SU-DHL-6 (cell line): ENCODE data around the gene TRAF3IP3.

Experiments used
- H2AFZ ChIP-seq: fragments of 200-600 bp; sonication (generic); 2 replicates; pipeline ENCODE4 v1.6.1; 2014; ENCODE audit warnings: low read depth, mild to moderate bottlenecking, moderate library complexity, mixed read lengths, antibody characterized with exemption, low read length; ENCODE audit not compliant: severe bottlenecking
- H3F3A ChIP-seq: fragments of 200-600 bp; shearing (Covaris generic); 2 replicates; pipeline ENCODE4 v1.6.0; 2016; ENCODE audit warnings: antibody characterized with exemption, mild to moderate bottlenecking; ENCODE audit not compliant: insufficient read depth
- H3K27ac ChIP-seq: fragments of 200-600 bp; sonication (generic); 2 replicates; pipeline ENCODE4 v1.5.1; 2016; ENCODE audit warnings: low read depth, mild to moderate bottlenecking, low read length, moderate library complexity, mixed read lengths
- H3K27me3 ChIP-seq: fragments of 200-600 bp; sonication (generic), shearing (Covaris generic); 2 replicates; pipeline ENCODE4 v1.6.0; 2014; ENCODE audit warnings: mild to moderate bottlenecking, low read length
- H3K36me3 ChIP-seq: fragments of 200-600 bp; sonication (generic); 2 replicates; pipeline ENCODE4 v1.6.1; 2014; ENCODE audit warnings: mild to moderate bottlenecking, low read length, mixed read lengths
- H3K4me2 ChIP-seq: fragments of 300-600, 200-600 bp; shearing (Covaris generic), sonication (generic); 2 replicates; pipeline ENCODE4 v1.6.0; 2014; ENCODE audit warnings: low read length, low read depth, mild to moderate bottlenecking; ENCODE audit not compliant: poor library complexity, severe bottlenecking
- H3K4me3 ChIP-seq: fragments of 200-600 bp; sonication (generic); 2 replicates; pipeline ENCODE4 v1.5.1; 2014; ENCODE audit warnings: antibody characterized with exemption, low read length, mild to moderate bottlenecking, mixed read lengths; ENCODE audit not compliant: insufficient read depth, poor library complexity, severe bottlenecking
- H3K79me2 ChIP-seq: fragments of 200-600 bp; sonication (generic); 2 replicates; pipeline ENCODE4 v1.6.1; 2014; ENCODE audit warnings: mild to moderate bottlenecking, low read length, moderate library complexity; ENCODE audit not compliant: insufficient read depth
- H3K9ac ChIP-seq: fragments of 200-600 bp; sonication (generic); 2 replicates; pipeline ENCODE4 v1.7.0; 2014; ENCODE audit warnings: mild to moderate bottlenecking, low read length
- H3K9me2 ChIP-seq: fragments of 200-600 bp; sonication (generic); replicated peaks from 2 replicates; pipeline ENCODE4 v1.6.1; 2014; ENCODE audit warnings: low read length; ENCODE audit not compliant: insufficient read depth
- H3K9me3 ChIP-seq: fragments of 200-600 bp; sonication (generic); 2 replicates; pipeline ENCODE4 v1.6.1; 2014; ENCODE audit warnings: low read length, mixed read lengths; ENCODE audit not compliant: insufficient read depth
- H4K20me1 ChIP-seq: fragments of 200-600 bp; sonication (generic); 2 replicates; pipeline ENCODE4 v1.6.1; 2014; ENCODE audit warnings: low read depth, mild to moderate bottlenecking, antibody characterized with exemption, low read length, moderate library complexity, mixed read lengths
- CTCF ChIP-seq: fragments of 200-600 bp; sonication (generic); IDR thresholded peaks from one replicate; pipeline ENCODE4 v1.5.1; 2017; ENCODE audit warnings: antibody characterized with exemption, mild to moderate bottlenecking, low read length, moderate library complexity; ENCODE audit not compliant: insufficient read depth, poor library complexity, severe bottlenecking
- EZH2phosphoT487 ChIP-seq: fragments of 200-600 bp; sonication (generic), shearing (Covaris generic); conservative IDR thresholded peaks from 2 replicates; pipeline ENCODE4 v1.6.1; 2018; ENCODE audit warnings: mild to moderate bottlenecking, antibody characterized with exemption, low read length, moderate library complexity, mixed read lengths

The TRAF3IP3 gene

GRCh38 chr1:209815490-209815889 is 59.6 kb downstream of the TRAF3IP3 start:
- Histone ChIP-seq H3F3A (no peaks in the 10 kb centered on the region), H3K4me2 (no peak overlapping the region), H3K79me2 (no peaks in the 10 kb centered on the region), H3K27me3 (no peaks in the 10 kb centered on the region), H3K9ac (no peak overlapping the region), H3K36me3 (no peaks in the 10 kb centered on the region), H4K20me1 (no peaks in the 10 kb centered on the region), H3K4me3 (no peak overlapping the region), H3K9me2 (no peaks in the 10 kb centered on the region), H3K9me3 (no peaks in the 10 kb centered on the region), H2AFZ (no peak overlapping the region), H3K27ac (no peak overlapping the region)
- no peak for TF ChIP-seq EZH2phosphoT487
- no peak for TF ChIP-seq CTCF

GRCh38 chr1:209815931-209816341 is 60.1 kb downstream of the TRAF3IP3 start:
- H3K9me3 ChIP-seq = no peaks in the 10 kb centered on the region
- no peaks in the 10 kb centered on the region for H4K20me1 ChIP-seq
- no peaks in the 10 kb centered on the region for H3K27me3 ChIP-seq
- H2AFZ ChIP-seq = no peak overlapping the region
- no peaks in the 10 kb centered on the region for H3K79me2 ChIP-seq
- no peak overlapping the region for H3K27ac ChIP-seq
- H3K4me2 ChIP-seq = no peak overlapping the region
- H3K9ac ChIP-seq = no peak overlapping the region
- H3F3A ChIP-seq = no peaks in the 10 kb centered on the region
- H3K4me3 ChIP-seq = no peak overlapping the region
- H3K36me3 ChIP-seq = no peaks in the 10 kb centered on the region
- TF ChIP-seq CTCF = no peak
- no peak for TF ChIP-seq EZH2phosphoT487
- H3K9me2 ChIP-seq = no peaks in the 10 kb centered on the region

- no peak overlapping the region for H3K4me2 ChIP-seq
- H3K36me3 ChIP-seq = no peaks in the 10 kb centered on the region
- H2AFZ ChIP-seq = no peak overlapping the region
- H4K20me1 ChIP-seq = no peaks in the 10 kb centered on the region
- TF ChIP-seq CTCF (no peak), EZH2phosphoT487 (no peak)
- H3K79me2 ChIP-seq = no peaks in the 10 kb centered on the region
- H3K4me3 ChIP-seq = no peak overlapping the region
- H3K9me3 ChIP-seq = no peaks in the 10 kb centered on the region
- H3K9me2 ChIP-seq = no peaks in the 10 kb centered on the region
- H3F3A ChIP-seq = no peaks in the 10 kb centered on the region
- H3K27me3 ChIP-seq = no peaks in the 10 kb centered on the region
- no peak overlapping the region for H3K9ac ChIP-seq
- H3K27ac ChIP-seq = no peak overlapping the region
These were observed 61.1 kb downstream of the TRAF3IP3 start for GRCh38 chr1:209816923-209817322.
